ENCODE results near the gene KCNJ1. TPM values are rescaled to one million over a fixed set of nuclear protein-coding genes. Genes with fewer than 3 reads are reported as not detected.

The KCNJ1 gene
- total RNA-seq, 6 experiments from 2014 or later: not detected

DNA sequence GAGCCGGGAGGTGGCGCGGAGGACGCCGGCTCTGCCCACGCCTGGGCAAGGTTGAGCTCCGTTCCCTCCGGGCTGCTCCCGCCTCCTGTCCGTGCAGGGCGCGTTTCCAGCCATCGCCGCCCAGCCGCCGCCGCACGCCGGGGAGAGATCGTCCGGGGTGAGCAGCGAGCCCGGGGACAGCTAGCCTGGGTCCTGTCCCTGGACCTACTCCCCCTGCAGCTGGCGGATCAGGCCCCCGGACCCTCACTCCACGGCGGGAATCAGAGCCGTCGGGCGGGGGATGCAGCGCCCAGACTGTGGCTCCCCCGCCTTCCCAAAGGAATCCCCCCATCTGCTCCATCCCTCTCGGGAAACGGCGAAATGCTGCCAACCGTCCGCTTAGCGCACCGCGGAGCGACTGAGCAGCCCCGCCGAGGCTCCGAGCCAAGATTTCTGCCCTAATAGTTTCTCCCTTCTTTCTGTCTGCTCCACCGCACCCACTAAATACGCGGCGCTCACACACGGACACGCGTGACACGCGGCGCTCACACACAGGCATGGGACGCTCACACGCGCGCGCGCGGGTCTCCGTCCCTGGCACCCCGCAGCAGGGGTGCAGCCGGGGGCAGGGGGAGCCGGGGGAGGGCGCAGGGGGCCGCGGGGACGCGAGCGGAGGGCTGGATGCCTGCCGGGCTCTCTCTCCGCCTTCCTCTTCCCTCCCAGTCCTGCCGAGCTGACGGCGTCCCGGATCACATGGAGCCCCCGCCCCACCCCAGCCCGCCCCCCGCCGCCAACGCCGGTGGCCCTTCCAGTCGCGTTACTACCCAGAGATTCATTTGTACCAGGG is 23.7 kb upstream of the KCNJ1 start, which contains the start of gene KCNJ5:
TSS of gene KCNJ5 (plus strand) at position 814 of the 826 bp plus-strand sequence. CDS start 19,918 bp downstream, outside the sequence.
- no peak for DNase-seq

DNA sequence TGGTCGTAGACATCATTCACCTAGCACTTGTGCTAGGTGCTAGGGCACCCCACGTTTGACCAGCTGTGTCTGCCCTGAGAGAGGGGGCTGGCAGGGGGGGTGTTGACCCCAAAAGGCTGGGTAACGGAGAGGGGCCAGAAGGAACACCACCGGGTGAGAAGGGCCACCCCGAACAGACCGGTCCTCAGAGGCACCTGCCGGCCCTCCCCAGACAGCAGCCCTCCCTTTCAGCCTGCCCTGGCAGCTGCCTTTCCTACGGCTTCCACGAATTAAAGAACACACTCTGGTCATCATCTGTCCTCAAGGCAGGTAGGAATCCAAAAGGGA is 23.1 kb upstream of the KCNJ1 start:
- H3K4me3 Mint-ChIP-seq: peak overlapping the region; percentile 80; the same call in 1 of the 2 replicates
- no peaks in the 10 kb centered on the region for H3K9me3 Mint-ChIP-seq
- no peaks in the 10 kb centered on the region for H3K4me1 Mint-ChIP-seq (ENCODE audit: low read depth)
- H3K27me3 Mint-ChIP-seq (ENCODE audit: insufficient read depth): peaks cover 36% of the 10 kb centered on the region
- no peak overlapping the region for H3K27ac Mint-ChIP-seq
- H3K36me3 Mint-ChIP-seq (ENCODE audit: low read depth): no peaks in the 10 kb centered on the region
- no peak for DNase-seq
- TF ChIP-seq, protein P1, sequence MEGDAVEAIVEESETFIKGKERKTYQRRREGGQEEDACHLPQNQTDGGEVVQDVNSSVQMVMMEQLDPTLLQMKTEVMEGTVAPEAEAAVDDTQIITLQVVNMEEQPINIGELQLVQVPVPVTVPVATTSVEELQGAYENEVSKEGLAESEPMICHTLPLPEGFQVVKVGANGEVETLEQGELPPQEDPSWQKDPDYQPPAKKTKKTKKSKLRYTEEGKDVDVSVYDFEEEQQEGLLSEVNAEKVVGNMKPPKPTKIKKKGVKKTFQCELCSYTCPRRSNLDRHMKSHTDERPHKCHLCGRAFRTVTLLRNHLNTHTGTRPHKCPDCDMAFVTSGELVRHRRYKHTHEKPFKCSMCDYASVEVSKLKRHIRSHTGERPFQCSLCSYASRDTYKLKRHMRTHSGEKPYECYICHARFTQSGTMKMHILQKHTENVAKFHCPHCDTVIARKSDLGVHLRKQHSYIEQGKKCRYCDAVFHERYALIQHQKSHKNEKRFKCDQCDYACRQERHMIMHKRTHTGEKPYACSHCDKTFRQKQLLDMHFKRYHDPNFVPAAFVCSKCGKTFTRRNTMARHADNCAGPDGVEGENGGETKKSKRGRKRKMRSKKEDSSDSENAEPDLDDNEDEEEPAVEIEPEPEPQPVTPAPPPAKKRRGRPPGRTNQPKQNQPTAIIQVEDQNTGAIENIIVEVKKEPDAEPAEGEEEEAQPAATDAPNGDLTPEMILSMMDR (IDR thresholded peaks at IDR 0.05): no peak

More for the DNA sequence above, 23.7 kb upstream of the KCNJ1 start, which contains the start of gene KCNJ5:
- Mint-ChIP-seq H3K27ac (no peak within 1 kb of the TSS), H3K36me3 (ENCODE audit: low read depth) (no peaks in the 10 kb centered on the region), H3K4me1 (ENCODE audit: low read depth) (no peaks in the 10 kb centered on the region), H3K9me3 (no peaks in the 10 kb centered on the region), H3K4me3 (peak within 1 kb of the TSS; percentile 80), H3K27me3 (ENCODE audit: insufficient read depth) (peaks cover 33% of the 10 kb centered on the region)
- TF ChIP-seq, protein P1 (IDR thresholded peaks at IDR 0.05): no peak

DNA sequence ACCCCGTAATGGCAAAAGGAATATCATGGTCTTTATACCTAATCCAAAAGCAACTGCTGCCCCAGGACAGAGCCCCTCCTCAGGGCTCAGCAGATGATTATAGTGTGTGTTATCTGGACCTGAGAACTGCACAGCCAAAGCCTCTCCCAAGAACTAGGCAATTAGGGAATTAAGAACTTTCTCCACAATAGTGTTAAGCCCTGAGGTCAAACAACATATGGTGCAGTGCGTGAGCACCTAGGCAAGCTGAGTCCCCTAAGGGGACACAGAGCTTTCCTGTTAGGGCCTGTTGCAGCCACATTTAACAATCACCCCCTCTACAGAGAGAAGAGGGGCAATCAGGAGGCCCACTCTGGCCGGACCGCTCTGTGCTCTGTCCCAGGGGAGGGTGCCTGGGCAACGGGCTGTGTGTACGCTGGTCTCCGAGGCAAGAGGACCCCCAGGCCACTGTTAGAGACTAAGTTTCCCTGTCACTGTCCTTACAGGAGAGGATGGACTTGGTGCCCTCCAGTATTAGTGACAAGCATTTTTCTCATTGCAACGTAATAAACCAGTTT is 22.6 kb upstream of the KCNJ1 start:
- Mint-ChIP-seq H3K4me1 (ENCODE audit: low read depth) (no peaks in the 10 kb centered on the region), H3K4me3 (peak overlapping the region; percentile 80; the same call in 1 of the 2 replicates), H3K9me3 (no peaks in the 10 kb centered on the region), H3K27ac (no peak overlapping the region), H3K27me3 (ENCODE audit: insufficient read depth) (peaks cover 37% of the 10 kb centered on the region), H3K36me3 (ENCODE audit: low read depth) (no peaks in the 10 kb centered on the region)
- no peak for DNase-seq
- TF ChIP-seq, protein P1 (IDR thresholded peaks at IDR 0.05): no peak

DNA sequence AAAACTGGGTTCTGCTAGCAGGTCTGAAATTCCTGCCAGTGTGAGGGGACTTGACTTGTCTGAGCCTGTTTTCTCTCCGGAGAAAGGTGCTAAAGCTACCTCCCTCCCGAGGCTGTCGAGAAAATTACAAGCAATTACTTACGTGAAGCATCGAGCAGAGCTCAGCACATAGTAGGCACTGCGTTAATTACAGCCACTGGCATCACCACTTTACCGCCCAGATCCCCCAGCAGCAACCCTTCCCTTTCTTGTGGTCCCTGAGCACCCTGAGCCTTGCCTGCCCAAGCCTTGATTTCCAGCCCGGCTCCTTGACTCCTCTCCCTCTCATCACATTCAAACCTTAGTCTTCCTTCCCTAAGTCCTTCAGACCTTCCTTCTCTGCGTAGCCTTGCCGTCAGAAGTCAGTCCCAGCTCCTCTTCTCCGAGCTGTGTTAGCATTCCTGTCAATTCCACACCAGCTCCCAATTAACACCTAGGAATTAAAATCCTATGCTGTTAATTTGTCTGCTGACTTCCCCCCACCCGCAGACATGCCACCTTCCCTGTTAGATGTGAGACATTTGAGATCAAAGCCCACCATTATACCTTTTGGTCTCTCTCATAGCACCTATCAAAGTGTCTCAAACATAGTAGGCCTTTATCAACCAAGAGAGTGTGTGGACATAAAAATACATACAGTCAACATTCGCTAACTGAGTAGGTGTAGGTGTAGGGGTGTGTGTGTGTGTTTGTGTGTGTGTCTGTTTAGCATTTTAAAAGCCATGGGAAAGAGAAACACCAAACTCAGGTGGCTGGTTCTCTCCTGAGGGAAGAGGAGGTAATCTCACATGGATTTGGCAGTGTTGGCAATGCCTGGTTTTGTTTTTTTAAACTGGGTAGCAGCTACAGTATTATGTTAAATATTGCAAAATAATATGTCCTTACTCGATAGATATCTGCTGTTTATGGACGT is 21.2 kb upstream of the KCNJ1 start:
- Mint-ChIP-seq H3K4me3 (no peak overlapping the region), H3K9me3 (no peaks in the 10 kb centered on the region), H3K27ac (no peak overlapping the region), H3K4me1 (ENCODE audit: low read depth) (no peaks in the 10 kb centered on the region), H3K36me3 (ENCODE audit: low read depth) (no peaks in the 10 kb centered on the region), H3K27me3 (ENCODE audit: insufficient read depth) (peaks cover 36% of the 10 kb centered on the region)
- TF ChIP-seq, protein P1 (IDR thresholded peaks at IDR 0.05): no peak
- no peak for DNase-seq

DNA sequence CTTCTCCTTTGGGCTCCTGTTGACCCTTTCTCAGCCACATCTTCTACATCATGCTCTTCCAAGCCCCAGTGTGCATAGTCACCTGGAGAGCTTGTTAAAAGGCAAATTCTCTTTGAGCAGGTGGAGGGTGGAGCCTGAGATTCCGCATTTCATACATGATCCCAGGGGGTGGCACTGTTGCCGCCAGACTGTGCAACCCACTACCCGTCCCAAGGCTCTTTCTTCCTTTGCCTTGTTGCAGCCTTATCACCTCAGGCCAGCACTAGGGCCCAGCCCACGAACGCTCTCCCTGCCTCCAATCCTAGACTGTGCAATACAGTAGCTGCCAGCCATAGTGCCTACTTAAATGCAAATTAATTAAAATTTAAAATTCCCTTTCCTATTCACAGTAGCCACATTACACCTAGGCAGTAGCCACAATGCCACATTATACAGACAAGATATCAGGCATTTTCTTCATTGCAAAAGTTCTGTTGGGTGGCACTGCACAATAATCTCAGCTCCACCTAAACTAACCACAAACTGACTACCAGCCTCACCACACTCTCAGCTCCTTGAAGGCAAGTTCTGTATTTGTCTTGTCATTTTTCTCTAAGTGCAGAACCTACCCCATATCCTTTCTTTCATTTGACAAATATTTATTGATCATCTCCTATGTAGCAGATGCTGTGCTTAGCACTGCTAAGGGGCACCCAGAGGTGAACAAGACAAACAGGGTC is 19.5 kb upstream of the KCNJ1 start:
- no peaks in the 10 kb centered on the region for H3K9me3 Mint-ChIP-seq
- no peak for DNase-seq
- H3K27me3 Mint-ChIP-seq (ENCODE audit: insufficient read depth): peaks cover 47% of the 10 kb centered on the region
- no peak overlapping the region for H3K4me3 Mint-ChIP-seq
- no peaks in the 10 kb centered on the region for H3K36me3 Mint-ChIP-seq (ENCODE audit: low read depth)
- TF ChIP-seq, protein P1 (IDR thresholded peaks at IDR 0.05): peak; percentile 44; the same call in 1 of the 2 replicates
- no peaks in the 10 kb centered on the region for H3K4me1 Mint-ChIP-seq (ENCODE audit: low read depth)
- H3K27ac Mint-ChIP-seq: no peak overlapping the region

All from HFFc6 (cell line).